K562 (cell line): ENCODE results near the gene PIN1. TPM values are rescaled to one million over a fixed set of nuclear protein-coding genes. Genes with fewer than 3 reads are reported as not detected.

Experiments used
- CEBPG ChIP-seq, 3 experiments: fragments of 200-800 bp in 1 of 3; sonication (Bioruptor generic) in 1 of 3; sonication (generic) in 1 of 3; formaldehyde crosslinking in 1 of 3; IDR thresholded peaks in 2 of 3; conservative IDR thresholded peaks in 1 of 3; 2 replicates each; pipeline versions ENCODE4 v1.6.1 to v1.8.0; 2016 to 2022; ENCODE audit warnings: missing compliant biosample characterization in 2 of 3, missing genetic modification characterization in 2 of 3, mild to moderate bottlenecking in 1 of 3, missing genetic modification reagents in 1 of 3
- DPF2 ChIP-seq: fragments of 450-650 bp; IDR thresholded peaks from 2 replicates; pipeline ENCODE4 v1.6.1; 2016
- GABPB1 ChIP-seq: sonication (generic); formaldehyde crosslinking; IDR thresholded peaks from 2 replicates; pipeline ENCODE4 v1.8.0; 2022; ENCODE audit warnings: mild to moderate bottlenecking, missing genetic modification reagents
- NR2C2 ChIP-seq, 2 experiments: fragments of 200-800 bp in 1 of 2; sonication (Bioruptor generic) in 1 of 2; sonication (generic) in 1 of 2; formaldehyde crosslinking in 1 of 2; IDR thresholded peaks; 2 replicates each; pipeline versions ENCODE4 v1.6.1 to v1.8.0; 2016 to 2022; ENCODE audit warnings: mild to moderate bottlenecking in 1 of 2, missing compliant biosample characterization in 1 of 2, missing genetic modification characterization in 1 of 2, missing genetic modification reagents in 1 of 2
- RBM17 ChIP-seq: fragments of 200-400 bp; formaldehyde crosslinking; IDR thresholded peaks from 2 replicates; pipeline ENCODE4 v1.6.1; 2017; ENCODE audit warnings: low read depth, mild to moderate bottlenecking, low read length, borderline replicate concordance
- SMARCA4 ChIP-seq: fragments of 450-650 bp; IDR thresholded peaks from 2 replicates; pipeline ENCODE4 v1.6.1; 2016
- TCFL5 ChIP-seq: fragments of 250-450 bp; sonication (Bioruptor Pico); conservative IDR thresholded peaks from 2 replicates; pipeline ENCODE4 v1.6.1; 2021; ENCODE audit warnings: mild to moderate bottlenecking, moderate library complexity, matching md5 sums
- ZBTB43 ChIP-seq: sonication (generic); formaldehyde crosslinking; IDR thresholded peaks from 2 replicates; pipeline ENCODE4 v1.8.0; 2023; ENCODE audit warnings: mild to moderate bottlenecking, missing genetic modification reagents
- ZMIZ1 ChIP-seq, 2 experiments: fragments of 150-350 bp in 1 of 2; IDR thresholded peaks; 2 replicates each; pipeline ENCODE4 v1.6.1; 2012 to 2016; ENCODE audit warnings: low read depth in 2 of 2, low read length in 2 of 2, mild to moderate bottlenecking in 1 of 2, moderate library complexity in 1 of 2
- ZNF277 ChIP-seq: fragments of 250-450 bp; sonication (Bioruptor Pico); IDR thresholded peaks from 2 replicates; pipeline ENCODE4 v1.8.0; 2022; ENCODE audit warnings: inconsistent platforms, mild to moderate bottlenecking, moderate library complexity, borderline replicate concordance
- ZNF778 ChIP-seq: fragments of 450-650 bp; formaldehyde crosslinking; IDR thresholded peaks from 2 replicates; pipeline ENCODE4 v1.4.0; 2020; ENCODE audit warnings: mild to moderate bottlenecking, moderate library complexity
- polyA plus RNA-seq, 8 experiments: library from polyadenylated mRNA; depleted of rRNA in 4 of 8; stranded (reverse) in 5 of 8; unstranded in 3 of 8; fragments of >200 nt; fragmentation: Nextera tagmentation in 2 of 8; fragmentation: Illumina TruSeq in 1 of 8; extraction: Ambion mirVana in 2 of 8; extraction: Trizol in 1 of 8; gene quantifications; 2 replicates each; pipeline versions ENCODE4 v1.2.1 to v1.2.3, GENCODE V29; 2011 to 2014; ENCODE audit warnings: inconsistent platforms in 1 of 8, missing spikeins in 1 of 8
- total RNA-seq, 7 experiments: library from RNA; depleted of rRNA in 6 of 7; stranded (reverse); fragments of >200 nt in 6 of 7; fragmentation: Illumina TruSeq in 2 of 7; extraction: Trizol in 2 of 7; gene quantifications; 2 replicates each; pipeline versions ENCODE4 v1.2.1 to v1.2.3, GENCODE V29; 2011 to 2021; ENCODE audit warnings: low replicate concordance in 1 of 7
- TF ChIP-seq, protein P1 (sequence below): fragments of 450-650 bp; IDR thresholded peaks from 2 replicates; pipeline ENCODE4 v1.7.1; 2018; ENCODE audit warnings: mild to moderate bottlenecking, low read depth; ENCODE audit not compliant: partially characterized antibody
- TF ChIP-seq, protein P2 (sequence below): sonication (generic); formaldehyde crosslinking; IDR thresholded peaks from 2 replicates; pipeline ENCODE4 v1.9.0; 2022; ENCODE audit warnings: mild to moderate bottlenecking, missing genetic modification reagents

The PIN1 gene
- total and polyA plus RNA-seq, 9 of the 15 experiments (the other 6 are each of a cell fraction or from before 2014, with no cell fraction given) = 1.6 to 178 (median 42.5) TPM

DNA sequence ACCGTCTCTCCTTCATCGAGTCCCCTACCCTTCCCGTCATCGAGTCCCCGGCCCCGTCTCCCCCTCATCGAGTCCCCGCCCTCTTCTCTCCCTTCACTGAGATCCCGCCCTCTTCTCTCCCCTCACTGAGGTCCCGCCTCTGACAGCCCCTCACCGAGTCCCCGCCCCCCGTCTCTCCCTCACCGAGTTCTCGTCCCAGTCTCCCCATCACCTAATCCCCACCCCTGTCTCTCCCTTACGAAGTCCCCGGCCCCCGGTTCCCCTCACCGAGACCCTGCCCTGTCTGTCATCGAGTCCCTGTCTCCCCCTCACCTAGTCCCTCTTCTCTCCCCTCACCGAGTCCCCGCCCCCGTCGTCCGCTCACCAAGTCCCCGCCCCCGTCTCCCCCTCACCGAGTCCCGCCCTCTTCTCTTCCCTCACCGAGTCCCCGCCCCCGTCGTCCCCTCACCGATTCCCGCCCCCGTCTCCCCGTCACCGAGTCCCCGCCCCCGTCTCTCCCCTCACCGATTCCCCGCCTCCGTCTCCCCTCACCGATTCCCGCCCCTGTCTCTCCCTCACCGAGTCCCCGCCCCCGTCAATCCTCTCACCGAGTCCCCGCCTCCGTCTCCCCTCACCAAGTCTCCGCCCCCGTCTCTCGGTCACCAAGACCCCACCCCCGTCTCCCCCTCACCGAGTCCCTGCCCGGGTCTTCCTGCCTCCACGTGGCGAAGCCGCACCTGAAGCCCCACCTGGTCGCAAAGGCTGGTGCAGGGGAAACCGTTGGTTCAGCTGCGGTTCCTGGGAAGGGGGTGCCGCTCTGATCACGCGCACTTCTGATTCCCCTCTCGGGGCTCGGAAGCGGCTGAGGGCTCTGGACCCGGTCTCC lies 42.7 kb upstream of the PIN1 start (continued):
- no peak for TF ChIP-seq ZBTB43 (CRISPR knock-in tag)
- TF ChIP-seq DPF2 = no peak
- TF ChIP-seq SMARCA4 = no peak
- no peak for TF ChIP-seq NR2C2 (CRISPR knock-in tag; IDR thresholded peaks at IDR 0.05)
- no peak for TF ChIP-seq NR2C2 (tag; IDR thresholded peaks at IDR 0.05)
- TF ChIP-seq RBM17 = no peak
- no peak for TF ChIP-seq TCFL5 (CRISPR knock-in tag)
- TF ChIP-seq, protein P1, sequence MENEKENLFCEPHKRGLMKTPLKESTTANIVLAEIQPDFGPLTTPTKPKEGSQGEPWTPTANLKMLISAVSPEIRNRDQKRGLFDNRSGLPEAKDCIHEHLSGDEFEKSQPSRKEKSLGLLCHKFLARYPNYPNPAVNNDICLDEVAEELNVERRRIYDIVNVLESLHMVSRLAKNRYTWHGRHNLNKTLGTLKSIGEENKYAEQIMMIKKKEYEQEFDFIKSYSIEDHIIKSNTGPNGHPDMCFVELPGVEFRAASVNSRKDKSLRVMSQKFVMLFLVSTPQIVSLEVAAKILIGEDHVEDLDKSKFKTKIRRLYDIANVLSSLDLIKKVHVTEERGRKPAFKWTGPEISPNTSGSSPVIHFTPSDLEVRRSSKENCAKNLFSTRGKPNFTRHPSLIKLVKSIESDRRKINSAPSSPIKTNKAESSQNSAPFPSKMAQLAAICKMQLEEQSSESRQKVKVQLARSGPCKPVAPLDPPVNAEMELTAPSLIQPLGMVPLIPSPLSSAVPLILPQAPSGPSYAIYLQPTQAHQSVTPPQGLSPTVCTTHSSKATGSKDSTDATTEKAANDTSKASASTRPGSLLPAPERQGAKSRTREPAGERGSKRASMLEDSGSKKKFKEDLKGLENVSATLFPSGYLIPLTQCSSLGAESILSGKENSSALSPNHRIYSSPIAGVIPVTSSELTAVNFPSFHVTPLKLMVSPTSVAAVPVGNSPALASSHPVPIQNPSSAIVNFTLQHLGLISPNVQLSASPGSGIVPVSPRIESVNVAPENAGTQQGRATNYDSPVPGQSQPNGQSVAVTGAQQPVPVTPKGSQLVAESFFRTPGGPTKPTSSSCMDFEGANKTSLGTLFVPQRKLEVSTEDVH = no peak
- no peak for TF ChIP-seq CEBPG (CRISPR knock-in tag; IDR thresholded peaks at IDR 0.05)
- no peak for TF ChIP-seq CEBPG (tag; conservative IDR thresholded peaks at IDR 0.05 in 1 of 2, IDR thresholded peaks at IDR 0.05 in 1 of 2)
- TF ChIP-seq, protein P2, sequence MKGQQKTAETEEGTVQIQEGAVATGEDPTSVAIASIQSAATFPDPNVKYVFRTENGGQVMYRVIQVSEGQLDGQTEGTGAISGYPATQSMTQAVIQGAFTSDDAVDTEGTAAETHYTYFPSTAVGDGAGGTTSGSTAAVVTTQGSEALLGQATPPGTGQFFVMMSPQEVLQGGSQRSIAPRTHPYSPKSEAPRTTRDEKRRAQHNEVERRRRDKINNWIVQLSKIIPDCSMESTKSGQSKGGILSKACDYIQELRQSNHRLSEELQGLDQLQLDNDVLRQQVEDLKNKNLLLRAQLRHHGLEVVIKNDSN (CRISPR knock-in tag) = peak; percentile 39
- TF ChIP-seq ZNF277 (CRISPR knock-in tag) = no peak
- no peak for TF ChIP-seq ZNF778 (CRISPR knock-in tag)
- no peak for TF ChIP-seq GABPB1 (CRISPR knock-in tag)
- no peak for TF ChIP-seq ZMIZ1 (IDR thresholded peaks at IDR 0.05; ENCODE audit: low read depth in 2 of 2, low read length in 2 of 2)
